IgD-negative memory B cell (primary cell): ENCODE results near the gene CHCHD6. TPM values are rescaled to one million over a fixed set of nuclear protein-coding genes. Genes with fewer than 3 reads are reported as not detected.

Experiments used
- polyA plus RNA-seq: library from polyadenylated mRNA; unstranded; fragments of 300-500 nt; fragmentation: Illumina TruSeq; gene quantifications from one replicate; pipeline ENCODE4 v1.2.3, GENCODE V29; 2021

The CHCHD6 gene
- polyA plus RNA-seq, 1 donor from 2014 or later = 16.6 TPM

Other genes starting within 250 kb of the CHCHD6 start
- gene ZXDC, start 228.3 kb upstream of the CHCHD6 start, polyA plus RNA-seq = 9.1 TPM
- gene UROC1, start 186.5 kb upstream of the CHCHD6 start, polyA plus RNA-seq = not detected
- gene CHST13, start 180.1 kb upstream of the CHCHD6 start, polyA plus RNA-seq = not detected
- gene C3orf22, start 145.3 kb upstream of the CHCHD6 start, polyA plus RNA-seq = not detected
- gene TXNRD3, start 49.1 kb upstream of the CHCHD6 start, polyA plus RNA-seq = 0.28 TPM